CD4-positive, alpha-beta T cell treated with Interleukin-17A for 1 hour (primary cell): ENCODE results near the gene SEMA6B.

Experiments
- DNase-seq: peaks from one replicate; pipeline ENCODE4 v3.0.0-alpha.2; 2020

SEMA6B gene

GRCh38 chr19:4570402-4570801 lies 10.9 kb upstream of the SEMA6B start:
- DNase-seq = no peak

- DNase-seq = no peak
Measured at GRCh38 chr19:4568886-4569285, 9.4 kb upstream of the SEMA6B start.

- DNase-seq = peak; percentile 63
Measured at GRCh38 chr19:4567584-4568071, 8.1 kb upstream of the SEMA6B start.

GRCh38 chr19:4566402-4567051 lies 7.0 kb upstream of the SEMA6B start:
- DNase-seq = no peak

- peak; percentile 25 for DNase-seq
Measured at GRCh38 chr19:4563562-4563961, 4.1 kb upstream of the SEMA6B start.

- DNase-seq = peak; percentile 16
Measured at GRCh38 chr19:4562085-4562484, 2.6 kb upstream of the SEMA6B start.

- DNase-seq = no peak
Measured at GRCh38 chr19:4557971-4558941, 1.2 kb downstream of the SEMA6B start.

- no peak for DNase-seq
Measured at GRCh38 chr19:4557144-4557970, 2.1 kb downstream of the SEMA6B start.

GRCh38 chr19:4556597-4557127 lies 2.8 kb downstream of the SEMA6B start:
- peak; percentile 8 for DNase-seq

- DNase-seq = no peak
Measured at GRCh38 chr19:4555657-4556561, 3.6 kb downstream of the SEMA6B start.

- DNase-seq = no peak
Measured at GRCh38 chr19:4554717-4555116, 4.8 kb downstream of the SEMA6B start.

- no peak for DNase-seq
Measured at GRCh38 chr19:4553775-4554174, 5.7 kb downstream of the SEMA6B start.

GRCh38 chr19:4553092-4553695 lies 6.3 kb downstream of the SEMA6B start:
- no peak for DNase-seq

GRCh38 chr19:4552525-4552819 lies 7.0 kb downstream of the SEMA6B start:
- DNase-seq = no peak

GRCh38 chr19:4550479-4551050 lies 8.9 kb downstream of the SEMA6B start:
- no peak for DNase-seq

GRCh38 chr19:4550018-4550417 lies 9.5 kb downstream of the SEMA6B start:
- DNase-seq = no peak

- no peak for DNase-seq
Measured at GRCh38 chr19:4548238-4548584, 11.3 kb downstream of the SEMA6B start.

- DNase-seq = no peak
Measured at GRCh38 chr19:4547303-4548237, 11.9 kb downstream of the SEMA6B start.

- no peak for DNase-seq
Measured at GRCh38 chr19:4543842-4544647, 15.4 kb downstream of the SEMA6B start.
